IPS-15b (cell line): ENCODE results near the gene MEF2B.

ENCODE experiments used
- H3K27me3 ChIP-seq: one replicate; pipeline ENCODE4 v1.6.1; 2013; ENCODE audit warnings: low read length; ENCODE audit not compliant: control insufficient read depth, insufficient read depth
- H3K36me3 ChIP-seq: one replicate; pipeline ENCODE4 v1.6.1; 2013; ENCODE audit warnings: low read length; ENCODE audit not compliant: control insufficient read depth, insufficient read depth
- H3K4me1 ChIP-seq: one replicate; pipeline ENCODE4 v1.6.1; 2013; ENCODE audit warnings: mild to moderate bottlenecking, low read length; ENCODE audit not compliant: control insufficient read depth, insufficient read depth
- H3K4me3 ChIP-seq: one replicate; pipeline ENCODE4 v1.5.1; 2013; ENCODE audit warnings: low read depth, low read length
- H3K9ac ChIP-seq: one replicate; pipeline ENCODE4 v1.6.1; 2013; ENCODE audit warnings: low read depth, mild to moderate bottlenecking, low read length
- H3K9me3 ChIP-seq: one replicate; pipeline ENCODE4 v1.6.1; 2013; ENCODE audit warnings: mild to moderate bottlenecking, low read length; ENCODE audit not compliant: control insufficient read depth, insufficient read depth

The MEF2B gene

DNA sequence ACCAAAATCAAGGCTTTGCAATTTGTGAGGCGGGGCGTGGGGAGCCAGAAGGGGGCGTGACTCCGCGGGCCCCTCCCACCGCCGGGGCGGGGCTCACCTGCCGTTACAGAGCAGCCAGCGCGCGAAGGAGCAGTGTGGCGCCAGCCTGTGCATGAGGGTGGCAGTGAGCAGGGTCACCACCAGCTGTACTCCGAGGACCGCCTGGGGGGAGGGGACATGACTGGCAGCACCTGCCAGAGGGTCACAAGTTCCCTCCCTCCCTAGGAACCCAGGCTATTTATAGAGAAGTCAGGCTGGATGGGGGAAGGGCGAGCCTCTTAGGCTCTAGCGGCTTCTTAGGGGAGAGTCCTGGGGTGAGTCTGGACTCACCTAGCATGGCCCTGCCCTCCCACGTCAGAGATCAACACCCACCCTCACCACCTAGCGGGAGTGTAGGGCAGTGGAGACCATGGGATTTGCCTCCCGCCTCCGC is 35.3 kb downstream of the MEF2B start:
- Histone ChIP-seq H3K27me3 (peaks cover 9% of the 10 kb centered on the region), H3K4me3 (peak overlapping the region; percentile 71), H3K9ac (no peak overlapping the region), H3K4me1 (no peaks in the 10 kb centered on the region), H3K36me3 (peaks cover 3% of the 10 kb centered on the region), H3K9me3 (no peaks in the 10 kb centered on the region)

GRCh38 chr19:19133985-19134384 is 36.1 kb downstream of the MEF2B start:
- H3K9ac ChIP-seq: no peak overlapping the region
- no peak overlapping the region for H3K4me3 ChIP-seq
- peaks cover 3% of the 10 kb centered on the region for H3K36me3 ChIP-seq
- H3K4me1 ChIP-seq: no peaks in the 10 kb centered on the region
- peaks cover 9% of the 10 kb centered on the region for H3K27me3 ChIP-seq
- H3K9me3 ChIP-seq: no peaks in the 10 kb centered on the region

GRCh38 chr19:19132912-19133311 is 37.2 kb downstream of the MEF2B start:
- Histone ChIP-seq H3K9ac (no peak overlapping the region), H3K36me3 (peaks cover 3% of the 10 kb centered on the region), H3K4me3 (no peak overlapping the region), H3K4me1 (no peaks in the 10 kb centered on the region), H3K27me3 (peaks cover 9% of the 10 kb centered on the region), H3K9me3 (no peaks in the 10 kb centered on the region)

DNA sequence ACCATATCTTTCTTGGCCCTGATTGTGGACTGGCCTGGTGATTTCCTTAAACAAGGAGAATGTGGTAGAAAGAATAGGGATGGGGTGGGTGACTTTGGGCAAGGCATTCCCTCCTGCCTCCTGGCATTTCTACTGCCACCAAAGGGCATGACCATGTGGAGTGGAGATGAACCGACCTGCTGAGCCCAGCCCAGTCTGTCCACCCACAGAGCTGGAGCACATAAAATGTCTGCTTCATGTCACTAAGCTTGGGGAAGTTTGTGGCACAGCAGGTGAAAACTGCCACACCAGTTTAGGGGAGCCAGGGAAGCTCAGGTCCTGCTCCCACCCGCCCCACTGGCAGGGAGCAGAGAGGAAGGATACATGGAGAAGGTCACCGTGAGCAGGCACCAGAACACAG is 38.1 kb downstream of the MEF2B start:
- Histone ChIP-seq H3K27me3 (peaks cover 2% of the 10 kb centered on the region), H3K4me1 (no peaks in the 10 kb centered on the region), H3K4me3 (no peak overlapping the region), H3K9ac (no peak overlapping the region), H3K9me3 (no peaks in the 10 kb centered on the region), H3K36me3 (peaks cover 3% of the 10 kb centered on the region)

GRCh38 chr19:19126102-19126501 is 44.0 kb downstream of the MEF2B start:
- Histone ChIP-seq H3K9me3 (no peaks in the 10 kb centered on the region), H3K36me3 (peaks cover 3% of the 10 kb centered on the region), H3K4me3 (no peak overlapping the region), H3K27me3 (no peaks in the 10 kb centered on the region), H3K9ac (no peak overlapping the region), H3K4me1 (no peaks in the 10 kb centered on the region)

- Histone ChIP-seq H3K36me3 (peaks cover 13% of the 10 kb centered on the region), H3K9me3 (no peaks in the 10 kb centered on the region)
These were observed 46.7 kb downstream of the MEF2B start for GRCh38 chr19:19123386-19123785.

DNA sequence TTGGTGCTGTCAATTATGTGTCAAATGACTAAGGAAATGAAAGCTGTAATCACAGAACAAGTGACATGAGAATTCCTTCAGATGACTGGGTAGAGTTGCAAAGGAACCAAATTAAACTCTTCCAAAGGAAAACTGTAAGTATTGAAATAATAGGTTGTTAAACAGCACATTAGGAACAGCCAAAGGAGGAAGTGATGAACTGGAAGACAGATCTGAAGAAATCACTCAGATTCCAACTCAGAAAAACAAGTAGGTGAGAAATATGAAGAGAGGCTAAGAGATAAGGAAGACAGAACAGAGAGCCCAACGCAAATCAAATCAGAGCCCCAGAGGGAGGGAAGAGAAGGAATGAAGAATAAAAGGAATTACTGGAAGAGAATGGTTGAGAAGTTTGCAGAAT is 47.2 kb downstream of the MEF2B start:
- no peaks in the 10 kb centered on the region for H3K4me1 ChIP-seq
- H3K9ac ChIP-seq: no peak overlapping the region
- peaks cover 15% of the 10 kb centered on the region for H3K36me3 ChIP-seq
- no peak overlapping the region for H3K4me3 ChIP-seq
- no peaks in the 10 kb centered on the region for H3K27me3 ChIP-seq
- no peaks in the 10 kb centered on the region for H3K9me3 ChIP-seq

More at GRCh38 chr19:19123386-19123785, 46.7 kb downstream of the MEF2B start:
- no peaks in the 10 kb centered on the region for H3K4me1 ChIP-seq
- H3K9ac ChIP-seq: no peak overlapping the region
- no peak overlapping the region for H3K4me3 ChIP-seq
- H3K27me3 ChIP-seq: no peaks in the 10 kb centered on the region

DNA sequence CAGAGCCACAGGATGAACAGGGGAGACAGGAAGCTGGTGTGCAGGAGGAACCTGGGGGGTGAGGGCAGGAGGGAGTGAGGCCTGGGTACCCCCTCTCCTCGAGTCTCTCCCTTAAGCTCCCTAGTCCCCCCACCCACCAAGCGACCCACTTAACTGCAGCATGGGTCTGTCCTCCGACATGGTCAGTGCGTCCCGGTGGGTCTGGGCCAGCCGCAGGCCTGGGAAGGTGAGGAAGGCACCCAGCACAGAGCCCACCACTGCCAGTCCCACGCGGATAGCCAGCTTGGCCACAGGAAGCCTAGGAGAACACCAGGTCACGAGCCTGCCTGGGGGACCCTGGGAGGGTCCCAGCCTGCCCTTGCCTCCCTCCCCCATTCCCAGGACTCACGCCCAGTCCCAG is 48.7 kb downstream of the MEF2B start:
- Histone ChIP-seq H3K9ac (no peak overlapping the region), H3K36me3 (peaks cover 15% of the 10 kb centered on the region), H3K4me3 (peak overlapping the region; percentile 81), H3K4me1 (no peaks in the 10 kb centered on the region), H3K9me3 (no peaks in the 10 kb centered on the region), H3K27me3 (no peaks in the 10 kb centered on the region)

GRCh38 chr19:19120308-19121231 is 49.5 kb downstream of the MEF2B start:
- Histone ChIP-seq H3K4me1 (no peaks in the 10 kb centered on the region), H3K36me3 (peaks cover 15% of the 10 kb centered on the region), H3K27me3 (no peaks in the 10 kb centered on the region), H3K9me3 (no peaks in the 10 kb centered on the region), H3K4me3 (peak overlapping the region; percentile 81), H3K9ac (peak overlapping the region; percentile 54)

GRCh38 chr19:19119325-19120237 is 50.5 kb downstream of the MEF2B start:
- Histone ChIP-seq H3K4me1 (no peaks in the 10 kb centered on the region), H3K27me3 (no peaks in the 10 kb centered on the region), H3K36me3 (peaks cover 15% of the 10 kb centered on the region), H3K9me3 (no peaks in the 10 kb centered on the region), H3K9ac (no peak overlapping the region), H3K4me3 (no peak overlapping the region)

- peaks cover 15% of the 10 kb centered on the region for H3K36me3 ChIP-seq
- no peak overlapping the region for H3K4me3 ChIP-seq
- no peak overlapping the region for H3K9ac ChIP-seq
- no peaks in the 10 kb centered on the region for H3K27me3 ChIP-seq
- H3K9me3 ChIP-seq: no peaks in the 10 kb centered on the region
- H3K4me1 ChIP-seq: peaks cover 2% of the 10 kb centered on the region
These were observed 54.1 kb downstream of the MEF2B start for GRCh38 chr19:19115954-19116353.
